Trophoblast cell (in vitro differentiated cells and primary cell): ENCODE measurements around the gene ZNF335.

Experiments used
- DNase-seq, 2 donors: peaks; one replicate each; pipeline ENCODE4 v3.0.0-alpha.2; 2016
- H2AFZ ChIP-seq: 2 replicates; pipeline ENCODE4 v1.6.1; 2013; ENCODE audit warnings: low read length, moderate library complexity, mild to moderate bottlenecking; ENCODE audit not compliant: insufficient read depth, poor library complexity
- H2AK5ac ChIP-seq: 2 replicates; pipeline ENCODE4 v1.6.1; 2013; ENCODE audit warnings: mild to moderate bottlenecking, low read length
- H2BK120ac ChIP-seq: 2 replicates; pipeline ENCODE4 v1.6.1; 2013; ENCODE audit warnings: low read length, mild to moderate bottlenecking, moderate library complexity; ENCODE audit not compliant: insufficient read depth, poor library complexity
- H2BK12ac ChIP-seq: 2 replicates; pipeline ENCODE4 v1.6.1; 2013; ENCODE audit warnings: mild to moderate bottlenecking, low read length, moderate library complexity
- H2BK5ac ChIP-seq: 2 replicates; pipeline ENCODE4 v1.6.1; 2013; ENCODE audit warnings: low read length, low read depth, moderate library complexity, mild to moderate bottlenecking; ENCODE audit not compliant: poor library complexity
- H3K14ac ChIP-seq: 2 replicates; pipeline ENCODE4 v1.6.1; 2013; ENCODE audit warnings: mild to moderate bottlenecking, low read length
- H3K18ac ChIP-seq: 2 replicates; pipeline ENCODE4 v1.6.1; 2013; ENCODE audit warnings: mild to moderate bottlenecking, low read length
- H3K23ac ChIP-seq: 2 replicates; pipeline ENCODE4 v1.6.1; 2013; ENCODE audit warnings: low read length
- H3K27ac ChIP-seq: 2 replicates; pipeline ENCODE4 v1.5.1; 2013; ENCODE audit warnings: low read depth, mild to moderate bottlenecking, inconsistent platforms, low read length, moderate library complexity
- H3K27me3 ChIP-seq: 2 replicates; pipeline ENCODE4 v1.6.1; 2013; ENCODE audit warnings: inconsistent platforms, mild to moderate bottlenecking, low read length, moderate library complexity; ENCODE audit not compliant: insufficient read depth
- H3K36me3 ChIP-seq, 2 experiments: 1 replicate in 1 of 2; 2 replicates in 1 of 2; pipeline ENCODE4 v1.6.1; 2013; ENCODE audit warnings: low read length in 2 of 2, mild to moderate bottlenecking in 2 of 2, moderate library complexity in 1 of 2; ENCODE audit not compliant: insufficient read depth in 2 of 2, control insufficient read depth in 1 of 2
- H3K4ac ChIP-seq: 2 replicates; pipeline ENCODE4 v1.6.1; 2013; ENCODE audit warnings: low read depth, mild to moderate bottlenecking, low read length, moderate library complexity
- H3K4me1 ChIP-seq, 2 experiments: 1 replicate in 1 of 2; 2 replicates in 1 of 2; pipeline ENCODE4 v1.6.1; 2013; ENCODE audit warnings: low read length in 2 of 2, mild to moderate bottlenecking in 2 of 2, moderate library complexity in 1 of 2; ENCODE audit not compliant: insufficient read depth in 2 of 2, control insufficient read depth in 1 of 2
- H3K4me2 ChIP-seq: 2 replicates; pipeline ENCODE4 v1.6.1; 2013; ENCODE audit warnings: inconsistent platforms, mild to moderate bottlenecking, low read length, moderate library complexity
- H3K4me3 ChIP-seq: 2 replicates; pipeline ENCODE4 v1.5.1; 2013; ENCODE audit warnings: mild to moderate bottlenecking, low read depth, low read length, inconsistent platforms
- H3K79me1 ChIP-seq: one replicate; pipeline ENCODE4 v1.6.1; 2013; ENCODE audit warnings: low read length
- H3K79me2 ChIP-seq: 2 replicates; pipeline ENCODE4 v1.6.1; 2013; ENCODE audit warnings: low read length, mild to moderate bottlenecking; ENCODE audit not compliant: control insufficient read depth, insufficient read depth, poor library complexity
- H3K9ac ChIP-seq: 2 replicates; pipeline ENCODE4 v1.6.1; 2013; ENCODE audit warnings: mild to moderate bottlenecking, low read length
- H3K9me3 ChIP-seq: 2 replicates; pipeline ENCODE4 v1.6.1; 2013; ENCODE audit warnings: low read depth, mild to moderate bottlenecking, control low read depth, inconsistent platforms, low read length; ENCODE audit not compliant: insufficient read depth
- H4K12ac ChIP-seq: 2 replicates; pipeline ENCODE4 v1.6.1; 2013; ENCODE audit warnings: low read depth, mild to moderate bottlenecking, low read length, moderate library complexity
- H4K8ac ChIP-seq: 2 replicates; pipeline ENCODE4 v1.6.1; 2013; ENCODE audit warnings: low read depth, mild to moderate bottlenecking, low read length, moderate library complexity
- H4K91ac ChIP-seq: one replicate; pipeline ENCODE4 v1.6.1; 2013; ENCODE audit warnings: low read depth, mild to moderate bottlenecking, low read length, moderate library complexity
- WGBS: extraction: QIAGEN DNeasy Blood & Tissue Kit; methylation state at CpG from one replicate; pipeline ENCODE4 v1.1.7; 2013; ENCODE audit warnings: missing lambda C conversion rate; ENCODE audit not compliant: insufficient read length, insufficient coverage; ENCODE audit errors: extremely low coverage; 5-methylcytosine and 5-hydroxymethylcytosine counted together

ZNF335 gene

DNA sequence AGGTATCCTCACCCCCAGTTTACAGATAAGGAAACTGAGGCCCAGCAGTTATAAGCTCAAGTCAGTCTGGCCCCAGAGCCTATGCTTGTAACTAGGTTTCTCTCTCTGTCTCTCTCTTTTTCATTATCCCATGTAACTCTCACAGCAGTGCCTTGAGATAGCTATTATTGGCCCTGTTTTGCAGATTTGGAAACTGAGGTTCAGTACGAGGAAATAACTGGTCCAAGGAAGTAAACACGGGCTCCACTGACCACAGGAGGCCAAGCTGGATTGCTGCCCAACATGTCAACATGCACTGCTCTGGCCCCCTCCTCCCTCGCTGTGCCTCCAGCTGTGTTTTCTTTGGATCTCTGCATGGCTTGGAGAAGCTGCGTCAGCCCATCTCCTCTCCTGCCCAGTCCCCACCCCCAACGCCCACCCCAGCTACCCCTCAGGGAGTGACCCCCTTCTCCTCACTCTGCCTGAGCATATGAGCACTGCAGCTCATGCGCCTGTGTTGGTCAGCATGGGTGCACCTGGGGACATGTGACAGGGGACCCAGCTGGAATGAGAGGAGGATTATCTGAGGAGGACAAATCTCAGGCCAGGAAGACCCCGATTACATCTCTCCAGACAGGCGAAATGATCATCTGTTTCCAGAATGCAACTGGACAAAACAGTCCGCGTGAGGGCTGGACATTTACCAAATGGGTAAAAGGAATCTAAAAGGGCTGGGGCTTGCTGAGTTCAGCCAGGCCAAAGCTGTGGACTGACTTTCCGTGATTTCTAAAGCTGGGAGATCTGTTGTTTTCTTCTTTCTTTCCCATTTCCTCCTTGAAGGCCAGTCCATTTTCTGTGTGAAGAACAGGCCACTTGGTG lies 52.2 kb downstream of the ZNF335 start:
- Histone ChIP-seq H4K8ac (no peak overlapping the region), H2AFZ (no peak overlapping the region), H3K9ac (no peak overlapping the region), H3K4ac (no peak overlapping the region), H3K27me3 (no peaks in the 10 kb centered on the region), H3K27ac (no peak overlapping the region), H3K79me2 (no peaks in the 10 kb centered on the region), H3K36me3 (no peaks in the 10 kb centered on the region), H2BK120ac (no peak overlapping the region), H2BK5ac (no peak overlapping the region), H3K4me1 (no peaks in the 10 kb centered on the region), H3K4me2 (no peak overlapping the region), H3K23ac (no peak overlapping the region), H3K9me3 (no peaks in the 10 kb centered on the region), H2AK5ac (no peak overlapping the region), H2BK12ac (no peak overlapping the region), H3K18ac (no peak overlapping the region), H4K91ac (no peak overlapping the region), H3K14ac (no peak overlapping the region), H4K12ac (no peak overlapping the region), H3K4me3 (no peak overlapping the region), H3K79me1 (no peaks in the 10 kb centered on the region)
- WGBS = no CpG with 5 or more reads among the region's 11 CpGs
- no peak for DNase-seq

DNA sequence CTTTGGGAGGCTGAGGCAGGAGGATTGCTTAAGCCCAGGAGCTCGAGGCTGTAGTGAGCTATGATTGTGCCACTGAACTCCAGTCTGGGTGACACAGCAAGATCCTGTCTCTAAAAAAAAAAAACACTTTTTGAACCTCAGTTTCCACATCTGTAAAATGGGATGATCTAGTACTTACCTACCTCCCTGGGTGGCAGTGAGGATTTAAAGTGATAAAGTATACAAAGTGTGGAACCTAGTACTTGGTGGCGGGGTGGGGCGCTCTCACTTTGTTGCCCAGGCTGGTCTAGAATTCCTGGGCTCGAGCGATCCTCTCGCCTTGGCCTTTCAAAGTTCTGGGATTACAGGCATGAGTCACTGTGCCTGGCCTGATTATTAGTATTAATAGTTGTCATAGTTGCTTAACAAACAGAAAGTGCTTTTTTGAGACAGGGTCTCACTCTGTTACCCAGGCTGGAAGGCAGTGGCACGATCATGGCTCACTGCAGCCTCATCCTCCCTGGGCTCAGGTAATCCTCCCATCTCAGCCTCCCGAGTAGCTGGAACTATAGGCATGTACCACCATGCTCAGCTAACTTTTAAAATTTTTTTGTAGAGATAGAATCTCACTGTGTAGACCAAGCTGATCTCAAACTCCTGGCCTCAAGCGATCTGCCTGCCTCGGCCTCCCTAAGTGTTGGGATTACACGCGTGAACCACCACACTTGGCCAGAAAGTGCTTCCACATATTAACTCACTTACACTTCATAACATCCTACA lies 53.0 kb downstream of the ZNF335 start:
- no peak overlapping the region for H3K18ac ChIP-seq
- no peaks in the 10 kb centered on the region for H3K79me1 ChIP-seq
- H3K14ac ChIP-seq = no peak overlapping the region
- no peak overlapping the region for H4K8ac ChIP-seq
- H2BK120ac ChIP-seq = no peak overlapping the region
- H4K12ac ChIP-seq = no peak overlapping the region
- H3K4ac ChIP-seq = no peak overlapping the region
- no peak overlapping the region for H2AFZ ChIP-seq
- H3K36me3 ChIP-seq = no peaks in the 10 kb centered on the region
- peak; percentile 59 to 74 for DNase-seq
- H2BK12ac ChIP-seq = no peak overlapping the region
- no peaks in the 10 kb centered on the region for H3K9me3 ChIP-seq
- no peaks in the 10 kb centered on the region for H3K79me2 ChIP-seq
- no peak overlapping the region for H3K4me3 ChIP-seq
- no peak overlapping the region for H3K9ac ChIP-seq
- no peak overlapping the region for H3K27ac ChIP-seq
- no peak overlapping the region for H2AK5ac ChIP-seq
- no CpG with 5 or more reads among the region's 12 CpGs for WGBS
- no peaks in the 10 kb centered on the region for H3K4me1 ChIP-seq
- H3K4me2 ChIP-seq = no peak overlapping the region
- H4K91ac ChIP-seq = no peak overlapping the region
- no peak overlapping the region for H2BK5ac ChIP-seq
- H3K23ac ChIP-seq = no peak overlapping the region
- no peaks in the 10 kb centered on the region for H3K27me3 ChIP-seq

DNA sequence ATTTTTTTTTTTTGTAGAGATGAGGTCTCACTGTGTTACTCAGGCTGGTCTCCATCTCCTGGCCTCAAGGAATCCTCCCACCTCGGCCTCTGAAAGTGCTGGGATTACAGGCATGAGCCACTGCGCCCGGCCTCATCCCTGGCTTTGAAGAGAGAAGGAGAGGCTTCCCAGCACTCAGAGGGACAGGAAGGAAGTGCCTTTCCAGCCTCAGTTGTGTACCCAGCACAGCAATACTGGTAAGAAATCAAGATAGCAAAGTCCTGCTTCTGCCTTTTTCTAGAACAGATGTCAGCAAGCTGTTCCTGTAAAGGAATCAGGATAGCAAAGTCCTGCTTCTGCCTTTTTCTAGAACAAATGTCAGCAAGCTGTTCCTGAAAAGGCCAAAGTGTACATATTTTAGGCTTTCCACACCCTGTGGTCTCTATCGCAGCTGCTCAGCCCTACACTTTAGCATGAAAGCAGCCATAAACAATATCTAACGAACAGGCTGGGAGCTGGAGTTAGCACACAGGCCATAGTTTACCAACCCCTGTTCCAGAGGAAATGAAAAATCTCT lies 53.7 kb downstream of the ZNF335 start:
- Histone ChIP-seq H3K18ac (no peak overlapping the region), H2BK5ac (no peak overlapping the region), H4K91ac (no peak overlapping the region), H3K4me2 (no peak overlapping the region), H2AK5ac (no peak overlapping the region), H2AFZ (no peak overlapping the region), H3K79me1 (no peaks in the 10 kb centered on the region), H3K4me1 (no peaks in the 10 kb centered on the region), H4K12ac (no peak overlapping the region), H3K23ac (no peak overlapping the region), H3K14ac (no peak overlapping the region), H3K27me3 (no peaks in the 10 kb centered on the region), H2BK120ac (no peak overlapping the region), H4K8ac (no peak overlapping the region), H3K36me3 (no peaks in the 10 kb centered on the region), H3K4ac (no peak overlapping the region), H2BK12ac (no peak overlapping the region), H3K27ac (no peak overlapping the region), H3K9ac (no peak overlapping the region), H3K9me3 (no peaks in the 10 kb centered on the region), H3K4me3 (no peak overlapping the region), H3K79me2 (no peaks in the 10 kb centered on the region)
- DNase-seq = no peak
- no CpG with 5 or more reads among the region's 5 CpGs for WGBS

GRCh38 chr20:45917790-45918141 lies 54.2 kb downstream of the ZNF335 start:
- no peak overlapping the region for H3K14ac ChIP-seq
- H2BK12ac ChIP-seq = no peak overlapping the region
- no peak overlapping the region for H2BK120ac ChIP-seq
- no peak overlapping the region for H2AK5ac ChIP-seq
- H3K9me3 ChIP-seq = no peaks in the 10 kb centered on the region
- no peak overlapping the region for H3K4me3 ChIP-seq
- no peaks in the 10 kb centered on the region for H3K79me2 ChIP-seq
- no peaks in the 10 kb centered on the region for H3K27me3 ChIP-seq
- H3K27ac ChIP-seq = no peak overlapping the region
- no peaks in the 10 kb centered on the region for H3K4me1 ChIP-seq
- no peak overlapping the region for H3K23ac ChIP-seq
- DNase-seq = no peak
- no peaks in the 10 kb centered on the region for H3K36me3 ChIP-seq
- no peak overlapping the region for H3K4ac ChIP-seq
- H3K18ac ChIP-seq = no peak overlapping the region
- H2AFZ ChIP-seq = no peak overlapping the region
- H4K12ac ChIP-seq = no peak overlapping the region
- H4K8ac ChIP-seq = no peak overlapping the region
- no peak overlapping the region for H3K4me2 ChIP-seq
- H3K79me1 ChIP-seq = no peaks in the 10 kb centered on the region
- WGBS = no CpG with 5 or more reads among the region's 5 CpGs
- no peak overlapping the region for H3K9ac ChIP-seq
- no peak overlapping the region for H2BK5ac ChIP-seq
- H4K91ac ChIP-seq = no peak overlapping the region
